Esophagus squamous epithelium (tissue), 4 donors: Measurements from ENCODE around the gene CDK5RAP2.

ENCODE experiments used
- POLR2A ChIP-seq, 4 donors: fragments of 450-650 bp; IDR thresholded peaks; one replicate each; pipeline ENCODE4 v1.6.1; 2017; ENCODE audit warnings: antibody characterized with exemption in 4 of 4, mild to moderate bottlenecking in 4 of 4, moderate library complexity in 3 of 4
- TF ChIP-seq, protein P1 (sequence below), 6 experiments: fragments of 450-650 bp in 4 of 6; fragments of 200-600 bp in 2 of 6; sonication (generic) in 2 of 6; IDR thresholded peaks; one replicate each; pipeline ENCODE4 v1.5.1; 2016 to 2019; ENCODE audit warnings: antibody characterized with exemption in 6 of 6, mild to moderate bottlenecking in 4 of 6, moderate library complexity in 4 of 6

DNA sequence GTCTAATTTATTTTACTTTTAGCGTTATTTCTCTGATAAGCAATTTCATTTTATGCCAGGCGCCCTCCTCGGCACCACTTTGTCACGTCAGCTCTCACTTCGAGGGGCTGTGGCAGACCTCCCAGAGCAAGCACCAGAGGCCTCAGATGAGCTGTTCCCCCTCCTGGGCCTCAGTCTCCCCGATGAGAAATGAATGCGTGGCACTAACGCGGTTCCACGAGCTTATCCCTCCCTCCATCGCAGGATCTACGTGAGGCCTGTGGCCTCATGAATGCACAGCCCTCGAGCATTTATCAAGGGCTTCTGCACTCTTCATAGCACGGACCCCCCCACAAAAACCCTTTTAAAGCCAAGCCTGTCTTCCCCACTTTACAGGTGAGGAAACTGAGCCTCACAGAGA, 205.2 kb downstream of the CDK5RAP2 start:
- TF ChIP-seq, protein P1, sequence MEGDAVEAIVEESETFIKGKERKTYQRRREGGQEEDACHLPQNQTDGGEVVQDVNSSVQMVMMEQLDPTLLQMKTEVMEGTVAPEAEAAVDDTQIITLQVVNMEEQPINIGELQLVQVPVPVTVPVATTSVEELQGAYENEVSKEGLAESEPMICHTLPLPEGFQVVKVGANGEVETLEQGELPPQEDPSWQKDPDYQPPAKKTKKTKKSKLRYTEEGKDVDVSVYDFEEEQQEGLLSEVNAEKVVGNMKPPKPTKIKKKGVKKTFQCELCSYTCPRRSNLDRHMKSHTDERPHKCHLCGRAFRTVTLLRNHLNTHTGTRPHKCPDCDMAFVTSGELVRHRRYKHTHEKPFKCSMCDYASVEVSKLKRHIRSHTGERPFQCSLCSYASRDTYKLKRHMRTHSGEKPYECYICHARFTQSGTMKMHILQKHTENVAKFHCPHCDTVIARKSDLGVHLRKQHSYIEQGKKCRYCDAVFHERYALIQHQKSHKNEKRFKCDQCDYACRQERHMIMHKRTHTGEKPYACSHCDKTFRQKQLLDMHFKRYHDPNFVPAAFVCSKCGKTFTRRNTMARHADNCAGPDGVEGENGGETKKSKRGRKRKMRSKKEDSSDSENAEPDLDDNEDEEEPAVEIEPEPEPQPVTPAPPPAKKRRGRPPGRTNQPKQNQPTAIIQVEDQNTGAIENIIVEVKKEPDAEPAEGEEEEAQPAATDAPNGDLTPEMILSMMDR (IDR thresholded peaks at IDR 0.05), result no peak
- TF ChIP-seq POLR2A (IDR thresholded peaks at IDR 0.05), result no peak
